IPS-NIHi11 (cell line): ENCODE measurements around the gene AXIN2.
"Not testable (repeated sequence)": the region's sequence is repeated elsewhere in the genome, so short reads cannot be mapped to it uniquely, and the experiment has no call there.

Experiments
- DNase-seq: peaks from one replicate; pipeline ENCODE4 v3.0.0; 2012; ENCODE audit warnings: mixed read lengths, low spot score

AXIN2 gene

DNA sequence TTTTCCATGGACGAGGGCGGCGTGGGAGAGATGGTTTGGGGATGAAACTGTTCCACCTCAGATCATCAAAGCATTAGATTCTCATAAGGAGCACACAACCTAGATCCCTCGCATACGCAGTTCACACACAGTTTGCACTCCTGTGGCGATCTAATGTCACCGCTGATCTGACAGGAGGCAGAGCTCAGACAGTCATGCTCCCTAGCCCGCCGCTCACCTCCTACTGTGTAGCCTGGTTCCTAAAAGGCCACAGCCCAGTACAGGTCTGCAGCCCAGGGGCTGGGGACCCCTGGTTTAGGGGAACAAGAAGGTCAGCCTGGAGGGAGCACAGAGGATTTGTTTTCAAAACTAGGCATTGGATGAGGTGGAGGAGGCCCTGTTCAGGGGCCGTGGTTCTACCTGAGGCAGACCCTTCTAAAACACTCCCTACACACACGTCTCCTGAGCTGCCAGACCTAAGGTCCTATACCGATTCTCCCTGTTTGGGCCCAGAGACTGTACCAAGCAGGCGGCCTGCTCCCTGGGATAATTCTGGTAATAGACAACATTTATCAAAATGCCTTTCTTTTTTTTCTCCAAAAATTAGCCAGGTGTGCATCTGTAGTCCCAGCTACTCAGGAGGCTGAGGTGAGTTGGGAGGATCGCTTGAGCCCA, 38.6 kb downstream of the AXIN2 start:
- no peak for DNase-seq

DNA sequence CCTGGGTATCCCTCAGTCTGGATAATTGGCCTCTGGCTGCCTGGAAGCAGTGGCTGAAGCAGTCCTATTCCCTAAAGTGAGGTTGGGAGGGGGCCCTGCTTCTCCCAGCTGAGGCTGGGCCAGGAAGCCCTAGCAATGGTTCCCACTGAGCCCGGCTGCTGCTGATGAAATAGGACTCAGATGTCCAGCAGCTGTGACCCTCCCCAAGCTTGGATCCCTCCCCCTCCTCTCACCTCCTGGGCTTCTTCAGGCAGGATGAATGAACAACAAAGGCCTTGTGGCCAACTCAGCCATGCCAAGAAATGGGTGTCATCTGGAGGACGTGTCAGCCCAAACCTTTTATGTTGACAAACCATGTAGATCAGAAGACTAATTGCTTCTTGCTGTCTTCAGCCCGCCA, 42.0 kb downstream of the AXIN2 start:
- DNase-seq, result no peak

DNA sequence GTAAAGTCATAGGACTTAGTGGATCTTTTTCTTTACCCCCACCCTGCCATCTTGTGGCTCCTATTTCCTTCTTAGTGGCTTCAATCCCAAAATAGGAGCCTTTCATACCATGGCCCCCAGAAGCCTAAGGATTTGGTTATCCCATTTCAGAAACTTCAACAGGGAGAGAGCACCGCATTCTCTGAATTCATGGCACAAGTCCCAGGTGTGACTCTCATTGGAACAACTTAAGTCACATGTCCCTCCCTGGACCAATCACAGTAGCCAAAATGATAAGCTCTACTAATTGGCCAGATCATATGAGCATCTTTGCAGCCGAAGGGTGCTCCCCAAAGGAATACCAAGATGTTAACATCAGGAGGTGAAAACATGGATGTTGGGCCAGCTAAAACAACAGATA, 43.2 kb downstream of the AXIN2 start:
- no peak for DNase-seq

- DNase-seq, result peak; percentile 35
Measured at GRCh38 chr17:65515959-65516948, 45.2 kb downstream of the AXIN2 start.

- no peak for DNase-seq
Measured at GRCh38 chr17:65515512-65515911, 45.9 kb downstream of the AXIN2 start.

- no peak for DNase-seq
Measured at GRCh38 chr17:65514541-65514940, 46.9 kb downstream of the AXIN2 start.

GRCh38 chr17:65514082-65514481, 47.4 kb downstream of the AXIN2 start:
- DNase-seq, result no peak

DNA sequence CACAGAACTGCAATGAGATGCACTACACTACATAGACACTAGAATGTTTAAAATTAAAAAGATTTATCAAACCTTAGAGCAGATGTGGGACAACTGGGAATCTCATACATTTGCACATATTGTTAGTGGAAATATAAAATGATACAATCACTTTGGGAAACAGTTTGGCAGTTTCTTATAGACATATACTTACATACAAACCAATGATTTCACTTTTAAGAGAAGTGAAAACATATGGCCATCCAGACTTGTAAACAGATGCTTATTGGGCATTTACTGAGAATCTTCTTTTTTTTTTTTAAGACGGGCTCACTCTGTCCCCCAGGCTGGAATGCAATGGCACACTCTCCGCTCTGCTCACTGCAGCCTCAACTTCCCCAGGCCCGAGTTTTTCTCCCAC, 50.1 kb downstream of the AXIN2 start:
- DNase-seq, result no peak

DNA sequence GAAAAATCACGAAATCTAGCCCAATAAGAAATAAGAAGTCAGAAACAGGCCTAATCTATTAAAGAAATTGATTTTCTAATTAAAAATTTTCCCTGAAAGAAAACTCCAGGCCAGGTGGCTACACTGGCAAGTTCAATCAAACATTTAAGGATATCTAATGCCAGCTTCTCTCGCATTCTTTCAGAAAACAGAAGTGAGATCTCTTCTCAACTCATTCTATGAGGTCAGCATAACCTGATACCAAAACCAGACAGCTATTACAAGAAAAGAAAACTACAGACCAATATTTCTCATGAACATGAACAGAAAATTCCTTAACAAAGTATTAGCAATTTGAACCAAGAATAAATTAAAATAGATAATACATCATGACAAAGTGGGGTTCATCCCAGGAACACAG, 52.4 kb downstream of the AXIN2 start:
- DNase-seq, result no peak

DNA sequence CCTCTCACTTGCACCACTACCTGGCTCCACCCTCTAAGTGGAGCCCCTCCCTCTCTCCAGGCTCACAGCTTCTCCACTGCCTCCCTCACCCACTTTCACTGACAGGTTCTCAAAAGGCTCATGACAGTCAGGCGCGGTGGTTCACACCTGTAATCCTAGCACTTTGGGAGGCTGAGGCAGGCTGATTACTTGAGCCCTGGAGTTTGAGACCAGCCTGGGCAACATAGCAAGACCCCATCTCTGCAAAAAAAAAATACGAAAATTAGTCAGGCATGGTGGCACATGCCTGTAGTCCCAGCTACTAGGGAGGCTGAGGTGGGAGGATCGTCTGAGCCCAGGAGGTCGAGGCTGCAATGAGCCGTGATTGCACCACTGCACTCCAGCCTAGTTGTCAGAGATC, 56.8 kb downstream of the AXIN2 start:
- not testable (repeated sequence) for DNase-seq

DNA sequence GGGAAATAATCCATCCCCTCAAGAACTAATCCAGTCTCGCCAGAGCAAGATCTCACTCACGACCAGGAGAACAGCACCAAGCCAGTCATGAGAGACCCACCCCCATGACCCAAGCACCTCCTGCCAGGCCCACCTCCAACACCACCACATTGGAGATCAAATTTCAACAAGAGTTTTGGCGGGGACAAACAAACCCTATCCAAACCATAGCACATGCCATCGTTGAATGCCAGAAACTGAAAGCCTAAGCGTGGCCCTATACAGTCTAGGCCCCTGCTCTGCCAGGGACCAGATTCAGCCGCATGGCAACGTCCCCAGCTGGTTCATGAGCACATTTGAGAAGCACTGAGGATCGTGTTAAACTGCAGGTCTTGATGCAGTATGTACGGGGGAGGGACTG, 57.3 kb downstream of the AXIN2 start:
- no peak for DNase-seq

- no peak for DNase-seq
Measured at GRCh38 chr17:65503557-65503956, 57.9 kb downstream of the AXIN2 start.

- DNase-seq, result no peak
Measured at GRCh38 chr17:65498816-65499215, 62.6 kb downstream of the AXIN2 start.

- DNase-seq, result no peak
Measured at GRCh38 chr17:65496801-65497200, 64.6 kb downstream of the AXIN2 start.

DNA sequence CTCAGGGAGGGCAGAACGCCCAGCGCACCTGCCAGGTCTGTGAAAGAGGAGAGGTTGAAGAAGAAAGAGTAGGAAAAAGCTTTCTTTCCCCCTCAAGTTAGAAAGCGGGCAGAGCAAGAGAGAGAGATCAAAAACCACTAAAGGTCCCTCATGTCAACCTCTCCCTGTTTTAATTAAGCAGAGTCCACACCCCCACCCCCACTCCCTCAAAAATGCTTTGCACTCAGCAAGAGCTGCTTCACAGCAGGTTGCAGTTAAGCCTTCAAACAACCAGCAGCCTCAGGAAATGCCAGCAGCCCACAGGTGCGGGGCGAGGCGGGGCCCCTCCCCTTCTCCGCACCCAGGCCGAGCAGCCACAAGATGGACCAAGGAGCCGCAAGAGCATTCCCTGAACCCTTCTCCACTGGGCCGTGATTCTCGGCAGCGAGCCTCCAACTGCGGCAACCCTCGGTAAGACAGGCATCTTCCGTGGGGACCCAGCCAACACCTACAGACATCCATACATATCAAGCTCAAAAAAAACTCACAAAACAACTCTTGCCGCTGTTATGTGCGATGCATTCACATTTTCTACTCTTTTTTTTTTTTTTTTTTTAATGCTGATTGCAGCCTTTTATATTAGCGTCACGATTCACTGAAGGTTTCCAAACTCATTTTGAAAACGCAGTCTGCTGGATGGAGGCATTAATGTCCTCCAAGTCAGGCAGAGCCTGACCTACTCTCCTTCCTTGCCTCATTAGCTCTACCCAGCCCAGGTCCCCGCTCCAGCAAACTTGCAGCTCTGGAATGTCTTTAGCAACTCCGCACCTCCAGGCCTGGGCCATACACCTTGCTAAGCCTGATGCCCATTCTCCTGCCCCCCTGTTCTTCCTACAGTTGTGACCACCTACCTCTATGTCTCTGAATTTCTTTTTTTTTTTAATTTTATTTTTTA, 66.1 kb downstream of the AXIN2 start:
- peak; percentile 85 for DNase-seq

GRCh38 chr17:65489413-65490155, 71.9 kb downstream of the AXIN2 start:
- DNase-seq, result no peak

- no peak for DNase-seq
Measured at GRCh38 chr17:65488665-65489064, 72.8 kb downstream of the AXIN2 start.

- DNase-seq, result no peak
Measured at GRCh38 chr17:65487990-65488389, 73.5 kb downstream of the AXIN2 start.

- DNase-seq, result no peak
Measured at GRCh38 chr17:65487161-65487560, 74.3 kb downstream of the AXIN2 start.

DNA sequence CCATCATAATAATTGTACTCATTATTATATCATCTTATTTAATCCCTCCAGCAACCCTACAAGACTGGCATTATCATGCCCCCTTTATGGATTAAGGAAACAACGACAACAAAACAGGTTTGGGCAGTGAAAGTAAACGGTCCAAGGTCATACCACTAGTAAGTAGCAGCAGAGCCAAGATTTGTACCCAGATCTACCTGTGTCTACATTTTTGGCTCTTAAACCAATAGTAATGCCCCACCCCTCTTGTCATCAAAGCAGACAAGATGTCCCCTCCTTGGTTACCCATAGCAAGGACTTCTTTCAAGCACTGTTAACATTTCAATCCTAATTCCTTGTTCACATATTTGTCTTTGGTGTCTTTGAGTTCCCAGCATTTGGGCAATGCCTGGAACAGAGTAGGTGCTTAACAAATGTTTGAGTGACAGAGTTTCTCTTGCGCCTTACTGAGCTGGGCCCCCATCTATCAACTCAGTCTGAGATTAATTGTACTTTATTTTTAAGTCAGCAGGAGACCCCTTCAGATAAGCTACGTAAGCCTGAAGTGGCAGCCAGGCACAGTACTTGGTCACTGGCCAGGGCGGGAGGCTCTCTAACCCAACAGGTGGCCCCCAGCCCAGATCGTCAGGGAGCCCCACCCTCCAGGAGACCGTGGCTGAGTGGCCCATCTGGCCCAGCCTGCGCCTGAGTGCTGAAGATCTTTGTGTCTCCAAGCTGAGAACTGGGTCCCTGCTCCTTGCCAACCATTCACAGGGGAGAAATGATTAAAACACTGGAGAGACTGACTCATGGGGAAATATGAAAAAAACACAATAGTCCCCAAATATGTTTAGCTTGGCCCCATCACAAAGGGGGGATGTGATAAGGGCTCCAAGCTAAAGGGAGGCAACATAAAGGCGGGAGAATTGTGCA, 75.8 kb downstream of the AXIN2 start:
- no peak for DNase-seq
